ENCODE measurements around the gene EXOC2. TPM values are rescaled to one million over a fixed set of nuclear protein-coding genes. Genes with fewer than 3 reads are reported as not detected.

EXOC2 gene
- total and polyA plus RNA-seq, 2 donors (not counting 3 experiments of a cell fraction or from before 2014, with no cell fraction given) = 18.2 to 30.8 TPM

GRCh38 chr6:633611-634010 is 59.3 kb downstream of the EXOC2 start:
- H3K27ac ChIP-seq (ENCODE audit: insufficient read depth, low read depth, low read length) = no peak overlapping the region
- H3K79me2 ChIP-seq (ENCODE audit: control insufficient read depth, insufficient read depth, low read length) = no peaks in the 10 kb centered on the region
- dilution Hi-C loops (cut with MboI; ENCODE audit: extremely low pct_ligation_motif_present, low sequenced_read_pairs) (no loop called here), intact Hi-C loops (cut with micrococcal nuclease) (no loop called here)
- DNase-seq (ENCODE audit: low read depth, low spot score) = no peak
- no peaks in the 10 kb centered on the region for H3K4me1 ChIP-seq (ENCODE audit: control insufficient read depth, extremely low read depth, insufficient read depth, low read length)
- no peaks in the 10 kb centered on the region for H3K9me1 ChIP-seq (replicated peaks; ENCODE audit: control insufficient read depth, extremely low read depth, insufficient read depth, low read length)
- no TSS peak for BruUV-seq (replicated peaks)
- CTCF ChIA-PET = no interaction called here
- no peak overlapping the region for H3K4me3 ChIP-seq (replicated peaks in 1 of 3; ENCODE audit: insufficient read depth in 1 of 3, low read depth in 1 of 3, low read length in 3 of 3)
- no peaks in the 10 kb centered on the region for H3K9me3 ChIP-seq (replicated peaks; ENCODE audit: control insufficient read depth, insufficient read depth, low read length)
- POLR2A ChIA-PET = no interaction called here
- H3K4me2 ChIP-seq (ENCODE audit: insufficient read depth, low read length) = no peak overlapping the region
- H3K9ac ChIP-seq (replicated peaks; ENCODE audit: extremely low read depth, insufficient read depth, low read length) = no peak overlapping the region
- peaks cover 2% of the 10 kb centered on the region in 2 experiments for H3K36me3 ChIP-seq (ENCODE audit: control insufficient read depth in 2 of 2, extremely low read depth in 1 of 2, insufficient read depth in 2 of 2, low read length in 2 of 2)
- no peak for FAIRE-seq
- no peaks in the 10 kb centered on the region for H4K20me1 ChIP-seq (replicated peaks; ENCODE audit: control insufficient read depth, extremely low read depth, insufficient read depth, low read length)
- no peak overlapping the region for H2AFZ ChIP-seq (ENCODE audit: low read depth, low read length)
- no peaks in the 10 kb centered on the region for H3K27me3 ChIP-seq (ENCODE audit: control insufficient read depth in 2 of 2, insufficient read depth in 2 of 2, low read length in 2 of 2)
- TF ChIP-seq POLR2AphosphoS5 (IDR thresholded peaks at IDR 0.05; ENCODE audit: insufficient read depth, low read depth, low read length) = no peak
- TF ChIP-seq MAX (IDR thresholded peaks at IDR 0.05; ENCODE audit: insufficient read depth, insufficient read length) = no peak
- no peak for TF ChIP-seq CTCF (IDR thresholded peaks at IDR 0.05; ENCODE audit: extremely low read depth in 1 of 2, insufficient read depth in 1 of 2, low read depth in 1 of 2, low read length in 2 of 2)
- no peak for TF ChIP-seq JUN (IDR thresholded peaks at IDR 0.05; ENCODE audit: borderline replicate concordance, insufficient read depth, insufficient read length, low read depth)
- no peak for TF ChIP-seq EZH2 (IDR thresholded peaks at IDR 0.05; ENCODE audit: borderline replicate concordance, low read depth, low read length, severe bottlenecking)
- TF ChIP-seq GATA2 (IDR thresholded peaks at IDR 0.05; ENCODE audit: insufficient read depth, insufficient read length, low read depth, low read length) = no peak
- TF ChIP-seq FOS (IDR thresholded peaks at IDR 0.05; ENCODE audit: borderline replicate concordance, insufficient read depth, low read length) = no peak
